H1 (cell line): ENCODE data around the gene PRMT1. TPM values are rescaled to one million over a fixed set of nuclear protein-coding genes. Genes with fewer than 3 reads are reported as not detected.

Experiments used
- ASH2L ChIP-seq: fragments of 200-600, 300-600 bp; sonication (generic); IDR thresholded peaks from one replicate; pipeline ENCODE4 v1.7.1; 2017; ENCODE audit warnings: low read length
- CHD7 ChIP-seq: fragments of 300-600 bp; sonication (generic); IDR thresholded peaks from 2 replicates; pipeline ENCODE4 v1.7.1; 2012; ENCODE audit warnings: low read length, moderate library complexity, mild to moderate bottlenecking, inconsistent platforms; ENCODE audit not compliant: insufficient replicate concordance
- E2F6 ChIP-seq: IDR thresholded peaks from 2 replicates; pipeline ENCODE4 v1.6.1; 2012; ENCODE audit warnings: inconsistent platforms
- GABPA ChIP-seq: IDR thresholded peaks from 2 replicates; pipeline ENCODE4 v1.6.1; 2011; ENCODE audit warnings: mild to moderate bottlenecking, low read length, moderate library complexity, borderline replicate concordance; ENCODE audit not compliant: insufficient read depth
- KDM4A ChIP-seq: IDR thresholded peaks from one replicate; pipeline ENCODE4 v1.7.1; 2012; ENCODE audit warnings: low read depth, mild to moderate bottlenecking, moderate library complexity, low read length, inconsistent platforms; ENCODE audit not compliant: severe bottlenecking
- KDM5A ChIP-seq: fragments of 200-600 bp; IDR thresholded peaks from 2 replicates; pipeline ENCODE4 v1.7.1; 2012; ENCODE audit warnings: mild to moderate bottlenecking, low read length, inconsistent platforms, mixed read lengths
- SRF ChIP-seq: IDR thresholded peaks from 2 replicates; pipeline ENCODE4 v1.6.1; 2011; ENCODE audit warnings: mild to moderate bottlenecking, low read depth, low read length, moderate library complexity
- YY1 ChIP-seq: IDR thresholded peaks from 2 replicates; pipeline ENCODE4 v1.6.1; 2011; ENCODE audit warnings: low read depth, mild to moderate bottlenecking, low read length
- polyA plus RNA-seq, 7 experiments: library from polyadenylated mRNA; depleted of rRNA in 3 of 7; stranded (reverse) in 5 of 7; unstranded in 2 of 7; fragments of >200 nt in 5 of 7; fragments of 200-250 nt in 2 of 7; gene quantifications; 1 replicate in 5 of 7; 2 replicates in 1 of 7; 4 replicates in 1 of 7; pipeline versions ENCODE4 v1.2.1 to v1.2.3, GENCODE V29; 2011 to 2013; ENCODE audit warnings: missing spikeins in 2 of 7, mixed read lengths in 2 of 7
- total RNA-seq: library from RNA; stranded (reverse); fragmentation: NEBNext Ultra II Directional; extraction: Animal tissue kit (Norgen Biotek cat#: 25700); gene quantifications from 2 replicates; pipeline ENCODE4 v1.2.1, GENCODE V29; 2021
- TF ChIP-seq, protein P1 (sequence below): IDR thresholded peaks from 2 replicates; pipeline ENCODE4 v1.6.1; 2011; ENCODE audit warnings: low read depth, mild to moderate bottlenecking, low read length; ENCODE audit not compliant: insufficient read depth

PRMT1 gene
- total and polyA plus RNA-seq, 2 of the 8 experiments (the other 6 are each of a cell fraction or from before 2014, with no cell fraction given): 561 to 1,215 TPM

DNA sequence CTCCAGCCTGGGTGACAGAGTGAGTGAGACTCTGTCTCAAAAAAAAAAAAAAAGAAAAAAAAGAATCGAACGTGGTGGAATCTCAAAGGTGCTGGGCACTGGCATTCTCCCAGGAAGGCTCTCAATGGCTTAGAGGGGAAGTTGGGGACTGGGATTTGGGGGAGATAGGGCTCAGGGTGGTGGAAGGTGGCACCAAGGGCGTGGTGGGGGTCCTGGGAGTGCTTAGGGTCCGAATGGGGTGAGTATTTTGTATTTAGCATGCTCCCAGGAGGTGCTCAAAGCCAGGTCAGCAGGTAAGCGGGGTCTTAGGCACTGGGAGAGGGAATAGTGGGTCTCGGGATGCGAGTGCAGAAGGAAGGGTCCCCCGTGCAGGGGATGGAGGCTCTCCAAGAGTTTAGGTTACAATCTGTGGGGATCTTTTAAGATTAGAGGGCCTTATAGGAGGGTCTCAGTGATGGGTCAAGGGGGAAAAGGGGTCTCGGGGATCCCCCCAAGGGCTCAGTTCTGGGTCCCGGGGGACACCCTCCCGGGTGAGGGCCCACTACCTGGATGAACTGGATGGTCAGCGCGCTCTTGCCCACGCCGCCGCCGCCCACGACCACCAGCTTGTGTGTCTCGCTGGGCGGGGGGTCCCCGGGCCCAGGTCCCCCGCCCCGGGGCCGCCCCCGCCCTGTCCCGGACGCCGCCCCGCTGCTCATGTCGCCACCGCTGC is 37.5 kb upstream of the PRMT1 start (continued):
- TF ChIP-seq SRF: no peak
- no peak for TF ChIP-seq GABPA
- no peak for TF ChIP-seq KDM5A
- no peak for TF ChIP-seq CHD7
- TF ChIP-seq, protein P1, sequence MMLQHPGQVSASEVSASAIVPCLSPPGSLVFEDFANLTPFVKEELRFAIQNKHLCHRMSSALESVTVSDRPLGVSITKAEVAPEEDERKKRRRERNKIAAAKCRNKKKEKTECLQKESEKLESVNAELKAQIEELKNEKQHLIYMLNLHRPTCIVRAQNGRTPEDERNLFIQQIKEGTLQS: no peak
- no peak for TF ChIP-seq E2F6
- TF ChIP-seq KDM4A: no peak
- TF ChIP-seq YY1: no peak
- no peak for TF ChIP-seq ASH2L
